Measurements from ENCODE around the gene PTTG1IP2.

- TF ChIP-seq CTCF (IDR thresholded peaks at IDR 0.05; ENCODE audit: borderline replicate concordance, extremely low read depth, low read length, poor library complexity, severe bottlenecking): no peak
- TF ChIP-seq EZH2 (IDR thresholded peaks at IDR 0.05; ENCODE audit: borderline replicate concordance, low read depth, low read length, severe bottlenecking): no peak
These were observed 44.1 kb upstream of the PTTG1IP2 start for GRCh38 chr7:90425376-90425775.

All from DND-41 (cell line).